ENCODE data around the gene NPFFR1.

The NPFFR1 gene

DNA sequence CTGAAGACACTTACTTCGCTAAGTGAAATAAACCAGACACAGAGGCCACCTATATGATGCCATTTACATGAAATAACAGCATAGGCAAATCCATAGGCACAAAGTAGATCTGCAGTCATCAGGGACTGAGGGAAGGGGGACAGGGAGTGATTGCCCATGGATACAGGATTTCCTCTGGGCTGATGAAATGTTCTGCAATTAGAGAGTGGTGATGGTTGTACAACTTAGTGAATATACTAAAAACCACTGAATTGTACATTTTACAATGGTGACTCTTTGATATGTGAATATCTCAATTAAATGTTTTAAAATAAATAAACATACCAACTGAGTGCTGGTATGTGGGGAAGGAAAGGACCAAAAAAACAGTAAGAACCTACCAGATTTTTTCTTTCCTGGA lies 70.9 kb downstream of the NPFFR1 start:
- DNase-seq: no peak

DNA sequence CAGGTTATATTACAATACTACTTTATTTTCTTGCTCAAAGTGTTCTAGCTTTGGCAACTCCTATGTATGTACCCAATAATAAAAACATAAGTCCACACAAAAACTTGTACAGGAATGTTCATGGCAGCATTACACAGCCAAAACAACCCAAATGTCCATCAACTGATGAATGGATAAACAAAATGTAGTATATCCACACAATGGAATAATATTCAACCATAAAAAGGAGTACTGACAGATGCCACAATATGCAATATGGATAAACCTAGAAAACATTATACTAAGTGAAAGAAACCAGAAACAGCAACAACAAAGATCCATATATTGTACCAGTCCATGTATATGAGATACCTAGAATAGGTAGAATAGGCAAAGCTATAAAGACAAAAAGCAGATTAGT lies 71.5 kb downstream of the NPFFR1 start:
- no peak for DNase-seq

DNA sequence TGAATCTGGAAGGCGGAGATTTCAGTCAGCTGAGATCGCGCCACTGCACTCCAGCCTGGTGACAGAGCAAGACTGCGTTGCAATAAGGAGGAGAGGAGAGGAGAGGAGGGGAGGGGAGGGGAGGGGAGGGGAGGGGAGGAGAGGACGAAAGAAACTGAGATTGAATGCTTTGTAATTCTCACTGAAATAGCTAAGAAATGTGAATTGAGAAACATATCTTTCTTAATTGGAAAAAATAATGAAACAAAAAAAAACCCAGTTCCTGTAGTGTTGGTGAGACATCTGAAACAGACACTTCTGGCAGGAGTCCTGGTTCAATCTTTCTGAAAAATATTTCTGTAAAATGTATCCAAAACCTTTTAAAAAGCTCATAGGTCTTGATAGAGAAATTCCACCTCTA lies 77.0 kb downstream of the NPFFR1 start:
- DNase-seq: no peak

DNA sequence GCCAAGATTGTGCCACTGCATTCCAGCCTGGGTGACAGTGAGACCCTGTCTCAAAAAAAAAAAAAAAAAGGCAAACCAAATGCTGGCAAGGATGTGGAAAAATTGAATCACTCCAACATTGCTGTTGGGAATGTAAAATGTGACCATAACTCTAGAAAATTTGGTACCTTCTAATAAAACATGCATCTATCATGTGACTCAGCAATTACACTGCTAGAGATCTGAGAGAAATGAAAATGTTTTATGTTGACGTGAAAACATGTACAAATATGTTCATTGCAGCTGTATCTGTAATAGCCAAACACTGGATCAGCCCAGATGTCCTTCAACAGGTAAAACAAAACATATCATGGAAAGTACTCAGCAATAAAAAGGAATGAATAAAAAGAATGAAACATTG lies 82.7 kb downstream of the NPFFR1 start:
- no peak for DNase-seq

DNA sequence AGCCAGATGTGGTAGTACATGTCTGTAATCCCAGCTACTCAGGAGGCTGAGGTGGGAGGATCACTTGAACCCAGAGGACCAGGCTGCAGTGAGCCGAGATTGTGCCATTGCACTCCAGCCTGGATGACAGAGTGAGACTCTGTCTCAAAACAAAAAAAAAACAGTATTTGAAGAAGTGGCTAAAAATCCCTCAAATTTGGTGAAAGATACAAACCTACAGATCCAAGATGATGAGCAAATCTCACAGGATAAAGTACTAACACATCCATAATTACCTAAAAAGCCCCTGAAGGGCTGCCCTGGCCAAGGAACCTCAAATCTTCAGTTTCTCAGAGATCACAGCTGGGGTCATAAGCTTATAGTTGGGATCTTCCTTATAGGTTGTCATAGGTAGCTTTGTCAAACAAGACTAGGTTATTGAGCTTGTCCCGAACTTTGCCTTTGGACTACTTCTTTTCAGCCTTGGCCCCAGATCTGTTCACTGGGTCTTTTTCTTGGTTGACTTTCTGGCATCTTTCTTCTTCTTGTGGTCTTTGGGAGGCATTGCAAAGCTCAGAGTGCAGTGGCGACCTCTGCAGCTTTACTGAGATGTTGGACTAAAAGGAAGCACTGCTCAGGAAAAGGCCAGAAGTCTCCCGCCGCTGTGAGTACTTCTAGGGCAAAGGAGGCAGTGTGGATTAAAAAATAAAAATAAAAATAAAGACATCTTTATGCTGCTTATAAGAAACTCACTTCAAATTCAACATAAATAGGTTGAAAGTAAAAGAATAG lies 84.9 kb downstream of the NPFFR1 start:
- no peak for DNase-seq
